ENCODE measurements around the gene AP4B1.
"Not testable (repeated sequence)": the region's sequence is repeated elsewhere in the genome, so short reads cannot be mapped to it uniquely, and the experiment has no call there.

AP4B1 gene

GRCh38 chr1:113904674-113905434, at the start of gene AP4B1, which contains the start of gene DCLRE1B:
Gene AP4B1, minus strand, starts transcription at chr1:113904799. Its CDS starts 82 bp downstream, at chr1:113904717.
Gene DCLRE1B, plus strand, starts transcription at chr1:113905326. Its CDS starts 261 bp downstream, at chr1:113905587.
- DNase-seq (peak; percentile 98), ATAC-seq (peak; percentile 94)

- DNase-seq (no peak), ATAC-seq (no peak)
These were observed 47.1 kb upstream of the AP4B1 start for GRCh38 chr1:113951719-113952118.

- no peak for DNase-seq
- no peak for ATAC-seq
These were observed 46.3 kb upstream of the AP4B1 start for GRCh38 chr1:113950908-113951307.

- ATAC-seq (no peak), DNase-seq (no peak)
These were observed 44.4 kb upstream of the AP4B1 start for GRCh38 chr1:113949007-113949406.

- not testable (repeated sequence) for ATAC-seq, DNase-seq
These were observed 43.6 kb upstream of the AP4B1 start for GRCh38 chr1:113948151-113948550.

- ATAC-seq (no peak), DNase-seq (no peak)
These were observed 42.9 kb upstream of the AP4B1 start for GRCh38 chr1:113947388-113948107.

- ATAC-seq (peak; percentile 55), DNase-seq (no peak)
These were observed 42.2 kb upstream of the AP4B1 start for GRCh38 chr1:113946678-113947387.

- DNase-seq (no peak), ATAC-seq (no peak)
These were observed 41.5 kb upstream of the AP4B1 start for GRCh38 chr1:113946112-113946511.

GRCh38 chr1:113945329-113945728, 40.7 kb upstream of the AP4B1 start:
- DNase-seq (no peak), ATAC-seq (no peak)

GRCh38 chr1:113943028-113943811, 38.6 kb upstream of the AP4B1 start:
- DNase-seq (no peak), ATAC-seq (no peak)

- ATAC-seq (no peak), DNase-seq (no peak)
These were observed 37.9 kb upstream of the AP4B1 start for GRCh38 chr1:113942527-113942926.

GRCh38 chr1:113941245-113941559, 36.6 kb upstream of the AP4B1 start:
- peak; percentile 22 for ATAC-seq

GRCh38 chr1:113940365-113941244, 36.0 kb upstream of the AP4B1 start:
- ATAC-seq (peak; percentile 78), DNase-seq (peak; percentile 69)

More at GRCh38 chr1:113941245-113941559, 36.6 kb upstream of the AP4B1 start:
- DNase-seq, result no peak

GRCh38 chr1:113938192-113938591, 33.6 kb upstream of the AP4B1 start:
- DNase-seq, result no peak
- ATAC-seq, result no peak

- ATAC-seq, result no peak
These were observed 32.5 kb upstream of the AP4B1 start for GRCh38 chr1:113937146-113937545.

GRCh38 chr1:113935970-113936369, 31.4 kb upstream of the AP4B1 start:
- DNase-seq, result no peak
- ATAC-seq, result peak; percentile 30

More at GRCh38 chr1:113937146-113937545, 32.5 kb upstream of the AP4B1 start:
- DNase-seq, result no peak

GRCh38 chr1:113935176-113935575, 30.6 kb upstream of the AP4B1 start:
- ATAC-seq, result no peak
- no peak for DNase-seq

- ATAC-seq (no peak), DNase-seq (no peak)
These were observed 30.0 kb upstream of the AP4B1 start for GRCh38 chr1:113934511-113935055.

- DNase-seq (no peak), ATAC-seq (no peak)
These were observed 29.4 kb upstream of the AP4B1 start for GRCh38 chr1:113934006-113934405.

GRCh38 chr1:113931451-113931851, 26.9 kb upstream of the AP4B1 start:
- no peak for DNase-seq

More at GRCh38 chr1:113931451-113931851, 26.9 kb upstream of the AP4B1 start:
- no peak for ATAC-seq
